HCEC 1CT (cell line): Measurements from ENCODE around the gene CFAP74.

Source experiments
- DNase-seq: peaks from one replicate; pipeline ENCODE4 v3.0.0-alpha.2; 2017

CFAP74 gene

GRCh38 chr1:1926886-1927660, 76.5 kb downstream of the CFAP74 start:
- no peak for DNase-seq

- no peak for DNase-seq
These were observed 77.2 kb downstream of the CFAP74 start for GRCh38 chr1:1926346-1926811.

GRCh38 chr1:1925437-1926345, 77.9 kb downstream of the CFAP74 start:
- no peak for DNase-seq

- no peak for DNase-seq
These were observed 78.7 kb downstream of the CFAP74 start for GRCh38 chr1:1924849-1925248.

- no peak for DNase-seq
These were observed 79.2 kb downstream of the CFAP74 start for GRCh38 chr1:1924386-1924785.

- no peak for DNase-seq
These were observed 80.4 kb downstream of the CFAP74 start for GRCh38 chr1:1922956-1923833.

GRCh38 chr1:1922702-1922955, 81.0 kb downstream of the CFAP74 start:
- DNase-seq: no peak

- DNase-seq: no peak
These were observed 81.5 kb downstream of the CFAP74 start for GRCh38 chr1:1921901-1922701.

- no peak for DNase-seq
These were observed 82.1 kb downstream of the CFAP74 start for GRCh38 chr1:1921459-1921862.

- no peak for DNase-seq
These were observed 82.8 kb downstream of the CFAP74 start for GRCh38 chr1:1920608-1921458.

GRCh38 chr1:1920057-1920607, 83.5 kb downstream of the CFAP74 start:
- no peak for DNase-seq

- DNase-seq: peak; percentile 91
These were observed 84.1 kb downstream of the CFAP74 start for GRCh38 chr1:1919304-1920056.

GRCh38 chr1:1918901-1919303, 84.7 kb downstream of the CFAP74 start, which contains the start of gene TMEM52:
Gene TMEM52 (minus strand): TSS chr1:1919279. CDS start chr1:1919265, 14 bp downstream.
- DNase-seq: no peak

- DNase-seq: no peak
These were observed 85.3 kb downstream of the CFAP74 start for GRCh38 chr1:1917995-1918900.

GRCh38 chr1:1917304-1917976, 86.1 kb downstream of the CFAP74 start:
- no peak for DNase-seq

- no peak for DNase-seq
These were observed 86.7 kb downstream of the CFAP74 start for GRCh38 chr1:1916851-1917251.

- DNase-seq: no peak
These were observed 87.4 kb downstream of the CFAP74 start for GRCh38 chr1:1915911-1916840.
